CD4-positive, alpha-beta T cell treated with Interleukin-17A for 1 hour (primary cell): ENCODE measurements around the gene STAT1.
"Not testable (repeated sequence)": the region's sequence is repeated elsewhere in the genome, so short reads cannot be mapped to it uniquely, and the experiment has no call there.

ENCODE experiments used
- DNase-seq: peaks from one replicate; pipeline ENCODE4 v3.0.0-alpha.2; 2020

The STAT1 gene

DNA sequence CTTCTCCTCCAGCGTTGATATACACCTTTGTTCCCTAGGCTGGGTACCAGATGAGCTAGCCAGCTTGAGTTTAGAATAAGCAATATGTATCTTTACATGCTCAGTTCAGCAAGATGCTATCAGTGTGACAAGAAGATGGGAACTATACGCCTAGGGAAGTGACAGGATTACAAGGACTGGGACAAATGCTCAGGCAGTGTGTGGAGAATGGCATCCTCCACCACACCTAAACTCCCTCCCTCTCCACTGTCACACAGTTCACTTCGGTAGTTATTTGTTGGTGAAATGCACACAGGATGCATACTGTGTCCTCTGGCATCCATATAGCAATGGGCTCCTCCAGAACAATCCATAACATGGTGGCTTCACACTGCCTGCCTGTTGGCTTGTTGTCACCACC, 7.7 kb downstream of the STAT1 start:
- no peak for DNase-seq

DNA sequence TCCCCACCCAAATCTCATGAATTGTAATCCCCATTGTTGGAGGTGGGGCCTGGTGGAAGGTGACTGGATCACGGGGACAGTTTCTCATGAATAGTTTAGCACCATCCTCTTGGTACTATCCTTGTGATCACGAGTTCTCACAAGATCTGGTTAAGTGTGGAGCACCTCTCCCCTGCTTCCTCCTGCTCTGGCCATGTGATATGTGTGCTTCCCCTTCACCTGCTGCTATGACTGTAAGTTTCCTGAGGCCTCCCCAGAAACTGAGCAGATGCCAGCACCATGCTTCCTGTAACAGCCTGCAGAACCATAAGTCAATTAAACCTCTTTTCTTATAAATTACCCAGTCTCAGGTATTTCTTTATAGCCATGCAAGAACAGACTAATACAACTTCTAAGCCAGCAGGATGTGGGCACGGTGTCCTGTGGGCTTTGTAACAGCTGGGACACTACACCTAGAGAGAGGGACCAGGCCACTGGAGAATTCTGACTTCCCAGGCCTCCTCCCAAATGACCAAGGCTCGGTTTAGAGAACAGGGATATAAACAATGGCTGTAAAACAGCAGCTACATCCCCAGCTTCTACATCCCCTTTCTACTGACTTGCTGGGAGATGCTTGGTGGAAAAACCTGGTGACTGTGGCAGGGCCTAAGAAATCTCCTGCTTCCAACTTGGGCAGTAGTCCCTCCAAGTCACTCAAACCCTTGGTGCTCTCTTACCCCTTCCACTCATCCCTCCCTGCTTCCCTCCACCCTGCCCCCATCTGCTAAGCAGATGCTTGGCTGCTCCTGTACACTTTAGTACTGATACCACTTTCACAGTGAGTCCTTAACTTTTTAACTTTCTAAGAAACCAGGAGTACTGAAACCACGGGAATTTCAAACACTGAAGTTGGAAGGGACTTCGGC, 10.3 kb downstream of the STAT1 start:
- DNase-seq: no peak

DNA sequence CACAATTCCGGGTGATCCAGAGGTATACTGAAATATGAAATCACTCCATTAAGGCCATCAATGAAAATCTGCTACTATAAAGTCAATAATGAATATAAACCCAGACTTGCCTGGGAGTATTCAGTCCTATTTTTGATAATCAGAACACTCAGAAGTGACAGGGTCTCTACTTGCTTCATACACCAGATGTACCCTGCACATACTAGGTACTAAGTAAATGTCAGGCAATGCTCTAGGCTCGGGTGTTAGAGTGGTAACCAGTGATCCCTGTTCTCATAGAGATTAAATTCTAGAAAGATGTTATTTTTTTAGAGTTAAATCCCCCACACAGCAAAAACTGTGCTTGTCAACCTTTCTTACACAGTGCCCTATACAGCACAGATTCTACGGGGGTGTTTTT, 12.3 kb downstream of the STAT1 start:
- DNase-seq: no peak

DNA sequence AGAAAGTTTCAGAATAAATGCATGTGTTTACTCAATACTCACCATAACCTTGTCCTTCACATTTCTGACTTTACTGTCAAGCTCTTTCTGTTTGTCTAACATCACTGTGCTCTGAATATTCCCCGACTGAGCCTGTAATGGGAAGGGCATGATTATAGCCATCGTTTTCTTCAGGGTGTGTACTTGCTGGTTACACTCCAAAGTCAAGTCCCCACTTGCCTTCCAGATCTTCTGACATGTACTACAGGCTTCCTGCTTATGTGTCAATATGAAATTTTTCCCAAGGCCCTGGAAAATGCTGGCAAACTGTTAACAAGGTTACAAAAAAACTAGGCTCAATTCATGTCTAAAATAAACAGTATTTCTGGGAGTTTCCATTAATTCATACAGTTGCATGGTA, 12.9 kb downstream of the STAT1 start:
- DNase-seq: no peak

DNA sequence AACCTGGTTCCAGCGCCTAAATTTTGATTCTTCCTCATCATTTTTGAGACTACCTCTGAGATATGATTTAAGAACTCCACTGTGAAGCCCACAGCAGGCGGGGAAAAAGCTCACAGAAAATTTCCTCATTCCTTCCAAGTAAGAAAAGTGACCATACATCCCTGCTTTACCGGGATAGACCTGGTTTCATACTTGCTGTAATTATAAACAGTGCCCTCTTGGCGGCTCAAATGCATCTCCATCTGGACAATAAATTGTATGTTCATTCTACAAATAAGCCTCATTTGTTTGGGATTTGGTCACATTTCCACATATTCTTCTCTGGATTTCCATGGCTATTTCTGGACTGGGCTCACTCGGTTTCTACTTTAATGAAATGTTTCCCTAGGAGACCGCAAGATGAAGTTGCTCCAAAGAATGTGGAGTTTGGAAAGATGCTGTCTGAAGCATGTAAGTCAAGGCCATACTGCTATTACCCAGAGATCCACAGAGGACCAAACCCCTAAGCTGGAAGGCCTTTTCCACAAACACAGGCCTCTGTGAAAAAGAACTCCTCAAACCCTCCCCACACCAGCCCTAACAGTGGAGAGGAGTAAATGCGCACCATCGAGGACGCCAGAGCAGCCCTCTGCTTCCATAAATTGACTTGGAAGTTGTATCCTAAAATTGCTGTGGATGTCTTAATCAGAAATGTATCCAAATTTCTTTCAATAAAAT, 13.9 kb downstream of the STAT1 start:
- DNase-seq: no peak

DNA sequence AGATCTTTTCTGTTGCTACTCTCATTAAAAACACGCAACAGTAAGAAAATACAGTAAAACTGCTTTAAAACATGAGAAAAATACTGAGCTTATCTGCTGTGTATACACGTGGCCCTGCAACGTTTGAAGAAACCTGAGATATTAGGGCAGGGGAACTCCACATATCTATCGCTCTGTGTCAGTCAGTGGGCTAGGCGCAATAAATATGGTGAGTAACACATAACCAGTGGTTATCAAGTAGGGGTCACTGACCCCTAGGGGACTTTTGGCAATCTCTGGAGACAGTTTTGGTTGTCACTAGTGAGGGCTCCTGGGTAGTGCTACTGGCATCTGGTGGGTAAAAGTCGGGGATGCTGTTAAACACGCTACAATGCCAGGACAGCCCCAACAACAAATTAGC, 14.9 kb downstream of the STAT1 start:
- DNase-seq: no peak

DNA sequence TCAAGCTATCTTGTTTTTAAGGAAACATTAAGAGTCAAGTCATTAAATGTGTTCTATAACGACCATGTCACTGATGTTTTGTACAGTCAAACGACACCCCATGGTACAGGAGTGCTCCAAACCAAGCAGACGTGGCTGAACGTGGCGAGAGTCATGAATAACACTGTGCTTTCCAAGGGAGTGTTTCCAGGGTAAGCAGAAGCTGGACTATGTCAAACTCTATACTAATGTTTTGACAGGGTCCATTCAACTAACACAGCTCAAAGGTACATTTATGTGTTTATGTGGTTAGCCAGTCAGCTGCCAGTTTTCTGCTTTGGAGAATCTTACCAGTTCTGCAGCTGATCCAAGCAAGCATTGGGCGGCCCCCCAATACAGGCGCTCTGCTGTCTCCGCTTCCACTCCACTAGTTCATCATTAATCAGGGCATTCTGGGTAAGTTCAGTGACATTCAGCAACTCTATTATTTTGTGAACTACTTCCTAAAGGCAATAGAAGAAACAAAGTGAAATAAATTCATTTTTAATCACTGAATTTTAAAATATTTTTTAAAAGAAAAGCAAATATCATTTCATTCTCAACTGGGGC, 16.4 kb downstream of the STAT1 start:
- DNase-seq: no peak

DNA sequence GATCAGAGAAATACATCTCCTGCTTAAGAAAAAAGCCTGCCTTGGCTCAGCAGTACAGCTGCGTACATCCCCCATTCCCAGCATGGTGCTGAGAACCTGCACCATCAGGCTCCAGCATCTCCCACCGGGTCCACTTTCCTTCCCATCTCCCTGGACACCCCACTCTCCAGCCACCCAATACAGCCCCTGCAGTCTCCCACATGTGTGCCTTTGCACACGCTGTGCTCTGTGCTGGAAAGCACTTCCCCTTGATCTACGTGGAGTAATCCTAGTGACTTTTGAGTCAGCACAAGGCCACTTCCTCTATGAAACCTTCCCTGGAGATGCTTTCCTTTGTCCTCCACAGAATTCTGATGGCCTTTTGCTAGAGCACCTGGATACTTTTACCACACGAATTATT, 17.0 kb downstream of the STAT1 start:
- no peak for DNase-seq

DNA sequence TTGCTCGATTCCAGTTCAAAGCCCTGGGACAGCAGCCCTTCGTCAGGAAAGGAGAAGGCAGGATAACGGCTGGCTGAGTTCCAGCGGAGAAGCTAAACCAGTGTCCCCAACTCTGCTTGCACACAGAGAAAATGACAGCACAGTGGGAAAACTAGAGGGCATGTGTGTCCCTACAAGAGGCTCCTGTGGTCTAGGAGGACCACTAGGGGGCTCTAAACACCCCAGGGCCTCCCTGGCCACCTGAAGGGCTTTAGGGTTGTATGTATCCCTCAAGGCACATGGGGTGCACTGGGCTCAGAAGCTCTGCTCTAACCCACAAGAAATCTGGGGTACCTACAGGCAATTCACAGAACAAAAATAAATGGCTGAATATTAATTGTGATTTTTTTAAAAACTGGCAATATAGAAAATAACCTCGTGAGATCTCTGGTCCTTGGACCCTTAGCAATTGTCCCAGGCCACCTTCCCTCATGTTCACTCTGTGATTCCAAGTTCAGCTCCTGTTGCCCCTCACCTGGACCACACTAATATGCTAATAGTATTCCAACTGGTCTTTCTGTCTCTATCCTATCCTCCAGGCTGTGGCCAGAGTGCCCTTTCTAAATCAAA, 17.5 kb downstream of the STAT1 start:
- peak; percentile 59 for DNase-seq

DNA sequence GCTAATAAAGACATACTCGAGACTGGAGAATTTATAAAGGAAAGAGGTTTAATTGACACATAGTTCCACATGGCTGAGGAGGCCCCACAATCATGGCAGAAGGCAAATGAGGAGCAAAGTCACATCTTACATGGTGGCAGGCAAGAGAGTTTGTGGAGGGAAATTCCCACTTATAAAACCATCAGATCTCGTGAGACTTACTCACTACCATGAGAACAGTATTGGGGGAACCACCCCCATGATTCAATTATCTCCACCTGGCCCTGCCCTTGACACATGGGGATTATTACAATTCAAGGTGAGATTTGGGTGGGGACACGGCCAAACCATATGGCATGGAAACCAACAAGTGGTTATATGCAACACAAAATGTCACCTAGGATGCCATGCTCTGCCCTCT, 18.7 kb downstream of the STAT1 start:
- DNase-seq: not testable (repeated sequence)

DNA sequence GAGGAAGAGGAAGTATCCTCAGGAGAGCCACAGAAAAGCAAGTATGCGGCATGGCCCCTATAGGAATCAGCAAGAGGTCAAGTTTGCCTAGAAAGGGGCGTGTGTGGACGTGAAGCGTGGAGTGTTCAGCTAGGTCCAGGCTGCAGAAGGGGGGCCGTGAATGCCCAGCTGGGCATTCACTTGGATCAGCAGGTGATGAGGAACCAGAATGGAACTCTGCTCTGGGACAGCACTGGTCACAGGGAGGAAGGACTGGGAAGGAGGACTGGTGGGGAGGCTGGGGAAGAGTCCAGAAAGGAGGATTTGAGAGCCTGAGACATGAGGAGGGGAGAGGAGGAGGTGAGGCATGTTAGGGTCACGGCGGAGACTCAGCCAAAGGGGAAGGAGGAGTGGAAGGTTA, 19.8 kb downstream of the STAT1 start:
- no peak for DNase-seq

DNA sequence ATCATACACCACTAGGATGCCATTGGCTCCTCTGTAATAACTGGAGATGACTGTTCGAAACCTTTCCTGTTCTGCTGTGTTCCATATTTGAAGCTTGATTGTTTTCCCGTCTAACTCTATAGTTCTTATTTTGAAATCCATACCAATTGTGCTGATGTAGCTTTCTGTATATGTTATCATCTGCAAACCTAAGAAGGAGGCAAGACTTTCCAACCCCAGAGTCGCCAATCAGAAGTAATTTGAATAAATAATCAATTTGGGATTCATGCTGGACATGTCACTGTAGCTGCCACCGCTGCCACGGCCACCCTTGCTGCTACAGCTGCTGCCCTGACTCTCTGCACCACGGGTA, 20.7 kb downstream of the STAT1 start:
- DNase-seq: no peak

DNA sequence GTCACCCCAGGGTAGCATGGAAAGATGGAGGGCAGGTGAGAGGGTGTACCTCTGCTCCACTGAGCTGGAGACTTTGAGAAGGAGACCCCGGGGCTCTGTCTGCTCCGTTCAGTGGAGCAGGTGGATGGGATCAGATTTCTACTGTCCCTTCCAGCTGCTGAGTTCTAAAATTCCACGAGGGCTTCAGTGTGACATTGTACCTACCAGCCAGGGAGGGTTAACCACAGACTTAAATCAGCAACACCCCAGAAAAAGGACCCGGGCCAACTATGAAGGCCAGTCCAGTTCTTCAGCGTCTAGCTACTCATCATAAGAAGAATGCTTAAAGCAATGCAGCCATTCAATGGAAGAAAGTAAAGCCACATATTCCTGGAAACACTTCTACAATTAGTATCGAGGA, 23.8 kb downstream of the STAT1 start:
- no peak for DNase-seq

DNA sequence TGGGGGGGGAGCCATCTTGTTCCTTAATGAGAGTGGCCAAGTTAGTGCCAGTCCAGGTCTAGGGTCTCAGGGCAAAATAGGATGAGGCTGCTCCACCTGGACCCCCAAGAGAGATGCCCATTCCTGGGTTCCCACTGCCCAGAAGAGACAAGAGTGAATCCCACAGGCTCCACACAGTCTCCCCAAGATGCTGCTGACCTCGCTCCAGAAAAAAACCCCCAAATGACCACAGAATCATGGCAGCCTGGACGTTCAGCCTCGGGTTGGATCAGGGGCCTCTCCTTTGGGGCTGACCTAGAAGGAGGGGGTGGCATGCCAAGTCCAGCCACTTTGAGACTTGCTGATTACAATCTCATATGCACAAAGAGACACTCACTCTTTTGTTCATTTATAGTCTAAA, 25.1 kb downstream of the STAT1 start:
- DNase-seq: no peak

DNA sequence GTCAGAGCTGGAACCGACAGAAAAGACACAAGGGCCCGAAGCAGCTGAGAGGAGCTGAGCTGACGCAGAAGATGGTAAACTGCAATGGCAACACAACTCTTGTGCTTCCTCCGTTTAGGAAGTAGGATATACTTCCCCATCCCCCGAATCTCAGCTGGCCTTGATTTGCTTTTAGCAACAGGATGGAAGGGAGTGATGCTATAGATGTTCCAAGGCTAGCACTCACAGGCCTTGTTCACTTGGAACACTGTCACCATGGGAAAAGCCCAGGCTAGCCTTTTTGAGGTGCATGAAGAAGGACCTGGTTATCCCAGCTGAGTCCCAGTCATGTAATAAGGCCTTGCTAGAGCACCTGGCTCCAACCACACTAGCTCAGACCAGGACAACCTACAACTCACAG, 26.0 kb downstream of the STAT1 start:
- DNase-seq: no peak

DNA sequence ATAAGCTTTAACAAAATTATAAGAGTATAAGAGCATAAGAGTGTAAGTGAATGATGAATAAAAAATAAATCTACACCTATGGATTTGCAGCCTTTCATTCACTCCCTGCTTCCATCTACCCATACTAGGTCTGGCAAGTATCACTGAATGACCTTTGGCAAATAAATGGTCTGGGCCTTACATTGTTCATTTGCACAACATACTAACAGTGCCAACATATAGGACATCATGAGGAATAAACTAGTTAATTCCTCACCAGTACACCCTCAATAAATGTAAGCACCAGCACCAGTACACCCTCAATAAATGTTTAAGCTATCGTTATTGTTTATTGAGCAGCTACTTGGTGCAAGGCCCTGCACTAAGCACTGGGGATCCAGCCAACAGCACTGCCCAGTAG, 26.9 kb downstream of the STAT1 start:
- DNase-seq: no peak

DNA sequence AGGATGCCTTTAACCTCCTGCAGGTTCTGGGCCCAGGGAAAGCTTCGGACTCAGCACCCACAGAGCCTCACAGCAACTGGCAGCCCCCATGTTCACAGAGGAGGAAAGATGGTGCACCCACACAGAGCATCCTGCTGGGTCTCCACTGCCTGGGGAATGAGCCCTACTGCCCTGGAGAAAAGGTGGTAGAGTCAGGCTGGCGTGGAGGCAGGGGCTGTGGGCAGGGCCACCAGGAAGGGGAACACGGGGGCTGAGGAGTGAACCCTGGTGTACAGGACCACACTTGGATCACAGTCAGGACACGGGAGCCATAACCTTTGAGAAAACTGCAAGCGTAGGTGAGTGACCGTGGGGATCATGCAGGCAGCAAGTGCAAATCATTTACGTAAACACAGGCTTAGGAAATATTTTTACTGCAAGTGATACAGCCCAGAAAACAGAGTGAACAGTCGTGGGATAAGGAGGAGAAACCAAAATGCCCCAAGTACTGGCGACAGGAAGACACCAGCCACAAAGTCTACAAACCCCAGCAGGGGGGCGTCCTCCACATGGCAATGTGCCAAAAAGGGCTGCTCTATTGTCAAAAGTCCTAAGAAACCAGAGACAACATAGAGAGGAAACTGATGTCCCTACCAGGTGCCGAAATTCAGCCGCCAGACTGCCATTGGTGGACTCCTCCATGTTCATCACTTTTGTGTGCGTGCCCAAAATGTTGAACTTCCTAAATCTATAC, 27.6 kb downstream of the STAT1 start:
- DNase-seq: no peak

DNA sequence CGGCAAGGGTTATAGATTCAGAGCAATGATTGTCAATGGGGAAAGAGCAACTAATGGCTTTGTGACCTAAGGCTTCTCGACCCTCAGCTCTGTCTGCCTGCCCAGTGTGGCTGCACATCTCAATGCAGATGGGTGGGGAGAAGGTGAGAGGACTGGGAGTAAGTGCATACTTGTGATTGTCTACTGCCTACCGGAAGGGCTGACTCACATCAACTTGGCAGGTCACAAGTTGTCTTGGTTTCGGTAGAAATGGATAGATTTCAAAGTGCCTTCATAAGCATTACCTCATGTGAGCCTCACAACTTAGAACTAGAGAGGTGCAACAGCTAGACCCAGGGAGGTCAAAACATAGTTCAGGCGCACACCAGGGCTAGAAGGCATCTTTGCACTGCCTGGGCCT, 29.4 kb downstream of the STAT1 start:
- DNase-seq: no peak

DNA sequence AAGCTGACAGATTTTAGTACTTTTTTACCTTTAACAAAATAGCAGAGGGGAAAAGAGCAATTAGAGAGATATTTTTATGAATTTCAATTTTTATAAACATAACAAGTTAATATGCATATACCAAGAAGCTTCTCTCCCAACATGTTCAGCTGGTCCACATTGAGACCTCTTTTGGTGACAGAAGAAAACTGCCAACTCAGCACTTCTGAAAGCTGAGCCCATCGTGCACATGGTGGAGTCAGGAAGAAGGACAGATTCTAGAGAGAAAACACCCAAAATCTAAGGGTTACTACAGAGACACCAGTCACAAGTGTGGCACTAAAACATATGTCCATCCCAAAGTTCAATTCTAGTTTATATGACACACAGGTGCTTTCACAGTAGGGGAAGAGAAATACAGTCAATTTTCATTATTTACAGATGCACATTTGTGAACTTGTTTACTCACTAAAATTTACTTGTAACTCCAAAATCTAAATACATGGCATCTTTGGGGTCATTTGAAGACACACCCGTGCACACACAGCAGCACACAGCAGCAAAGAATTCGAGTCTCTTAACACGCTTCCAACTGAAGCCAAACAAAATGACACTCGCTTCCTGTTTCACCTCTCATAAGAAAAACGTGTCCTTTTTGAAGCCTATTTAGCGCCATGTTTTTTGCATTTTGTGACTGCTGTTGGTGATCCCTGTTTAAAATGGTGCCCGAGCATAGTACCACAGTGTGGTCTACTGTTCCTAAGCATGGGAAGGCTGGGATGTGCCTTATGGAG, 31.5 kb downstream of the STAT1 start:
- no peak for DNase-seq

DNA sequence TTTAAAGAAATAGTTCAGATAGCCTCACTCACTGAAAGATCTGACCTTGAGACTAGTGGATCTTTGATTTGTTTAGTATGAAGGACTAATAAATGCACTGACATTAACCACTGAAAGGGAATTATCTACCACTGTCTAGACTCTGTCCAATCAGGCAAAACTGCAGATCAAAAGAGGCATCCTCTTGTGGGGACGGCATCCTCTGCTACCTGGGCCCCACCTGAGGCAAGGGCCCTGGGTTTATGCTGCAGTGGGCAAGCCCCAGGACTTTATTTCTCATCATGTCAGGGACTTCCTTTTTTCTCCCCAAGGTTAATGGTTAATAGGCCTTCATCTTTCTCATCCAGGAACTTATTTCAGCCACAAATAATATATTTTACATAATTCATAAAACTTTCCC, 32.2 kb downstream of the STAT1 start:
- no peak for DNase-seq

DNA sequence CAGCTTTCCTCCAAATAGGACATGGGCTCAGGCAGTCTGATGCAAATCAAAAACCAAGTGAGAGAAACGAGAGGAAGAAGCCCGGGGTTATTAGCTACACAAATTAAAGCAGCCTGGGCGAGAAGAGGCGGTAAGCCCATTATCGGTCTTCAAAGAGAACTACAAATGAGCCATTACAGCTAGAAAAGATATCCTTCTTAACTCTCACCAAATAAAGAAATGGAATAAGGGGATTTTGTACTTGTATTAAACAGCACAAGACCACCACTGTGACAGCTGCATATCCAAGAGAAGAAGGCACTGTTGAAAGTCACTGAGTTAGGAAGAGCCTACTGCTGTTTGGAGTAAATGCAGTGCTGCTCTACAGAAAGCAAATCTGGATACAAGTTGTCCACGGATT, 32.6 kb downstream of the STAT1 start:
- no peak for DNase-seq

DNA sequence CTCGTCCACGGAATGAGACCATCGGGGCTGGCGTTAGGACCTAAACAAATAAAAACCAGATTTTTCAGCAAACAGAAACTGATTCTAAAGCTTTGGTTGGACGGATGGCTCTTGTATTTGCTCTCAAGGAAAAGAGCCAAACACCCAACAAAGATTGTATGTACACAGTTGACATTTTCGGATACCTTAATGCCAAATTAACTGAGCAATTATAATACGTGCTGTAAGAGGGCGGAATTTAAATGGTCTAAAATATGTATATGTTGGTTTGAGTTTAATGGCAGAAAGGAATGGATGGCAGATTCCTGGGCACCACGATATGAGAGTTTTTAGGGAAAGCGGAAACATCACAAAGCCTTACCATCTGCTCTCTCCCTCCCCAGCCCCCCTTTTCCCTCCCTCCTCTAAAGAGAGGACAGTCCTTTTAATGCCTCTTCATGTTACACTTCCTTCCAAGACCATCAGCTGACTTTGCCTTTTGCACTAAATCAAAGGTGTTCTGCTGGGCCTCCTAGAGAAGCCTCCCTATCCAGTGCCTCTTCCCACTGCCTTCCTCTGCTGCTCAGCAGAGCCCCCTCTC, 33.3 kb downstream of the STAT1 start:
- no peak for DNase-seq
